Neutrophil (primary cell): ENCODE data around the gene CACNA2D4.

ENCODE experiments used
- H3K27ac ChIP-seq: fragments of 200-600 bp; sonication (generic); 2 replicates; pipeline ENCODE4 v1.5.1; 2016; ENCODE audit warnings: mild to moderate bottlenecking, moderate library complexity
- H3K27me3 ChIP-seq: fragments of 200-600 bp; sonication (generic); 2 replicates; pipeline ENCODE4 v1.6.0; 2016; ENCODE audit warnings: mild to moderate bottlenecking
- H3K36me3 ChIP-seq: fragments of 200-600 bp; sonication (generic); 2 replicates; pipeline ENCODE4 v1.5.1; 2017
- H3K4me1 ChIP-seq, 2 experiments: fragments of 200-600 bp in 1 of 2; sonication (generic) in 1 of 2; 1 replicate in 1 of 2; 2 replicates in 1 of 2; pipeline versions ENCODE4 v1.5.1 to v1.6.1; 2013 to 2016; ENCODE audit warnings: low read depth in 1 of 2, low read length in 1 of 2, mild to moderate bottlenecking in 1 of 2, moderate library complexity in 1 of 2; ENCODE audit not compliant: control insufficient read depth in 1 of 2, insufficient read depth in 1 of 2
- H3K4me3 ChIP-seq, 2 experiments: fragments of 200-600 bp in 1 of 2; sonication (generic) in 1 of 2; 1 replicate in 1 of 2; 2 replicates in 1 of 2; pipeline ENCODE4 v1.5.1; 2013 to 2016; ENCODE audit warnings: low read depth in 1 of 2, low read length in 1 of 2, mild to moderate bottlenecking in 1 of 2, moderate library complexity in 1 of 2
- H3K9me3 ChIP-seq: fragments of 200-600 bp; sonication (generic); 2 replicates; pipeline ENCODE4 v1.5.1; 2016
- TF ChIP-seq, protein P1 (sequence below): fragments of 200-600 bp; sonication (generic); IDR thresholded peaks from 2 replicates; pipeline ENCODE4 v1.5.1; 2016; ENCODE audit warnings: antibody characterized with exemption

The CACNA2D4 gene

DNA sequence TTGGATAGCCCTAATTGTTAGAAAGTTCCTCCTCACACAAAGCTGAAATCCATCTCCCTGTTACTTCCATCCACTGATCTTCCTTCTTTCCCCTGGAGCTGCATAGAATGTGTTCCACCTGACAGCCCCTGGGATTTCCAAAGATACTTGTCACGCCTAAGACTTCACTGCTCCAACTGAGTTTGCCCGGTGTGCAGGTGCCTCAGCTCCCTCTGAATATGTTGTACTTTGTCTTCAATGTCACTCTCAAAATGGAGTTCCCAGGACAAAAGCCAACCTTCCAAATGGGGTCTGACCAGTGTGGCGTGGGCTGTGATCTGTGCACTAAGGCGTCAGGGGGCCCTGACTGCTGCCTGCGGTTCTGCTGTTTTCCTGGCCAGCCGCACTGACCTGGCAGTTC lies 42.8 kb downstream of the CACNA2D4 start:
- Histone ChIP-seq H3K4me3 (no peak overlapping the region), H3K27me3 (peaks cover 13% of the 10 kb centered on the region), H3K27ac (no peak overlapping the region), H3K9me3 (no peaks in the 10 kb centered on the region), H3K4me1 (no peaks in the 10 kb centered on the region), H3K36me3 (no peaks in the 10 kb centered on the region)
- TF ChIP-seq, protein P1, sequence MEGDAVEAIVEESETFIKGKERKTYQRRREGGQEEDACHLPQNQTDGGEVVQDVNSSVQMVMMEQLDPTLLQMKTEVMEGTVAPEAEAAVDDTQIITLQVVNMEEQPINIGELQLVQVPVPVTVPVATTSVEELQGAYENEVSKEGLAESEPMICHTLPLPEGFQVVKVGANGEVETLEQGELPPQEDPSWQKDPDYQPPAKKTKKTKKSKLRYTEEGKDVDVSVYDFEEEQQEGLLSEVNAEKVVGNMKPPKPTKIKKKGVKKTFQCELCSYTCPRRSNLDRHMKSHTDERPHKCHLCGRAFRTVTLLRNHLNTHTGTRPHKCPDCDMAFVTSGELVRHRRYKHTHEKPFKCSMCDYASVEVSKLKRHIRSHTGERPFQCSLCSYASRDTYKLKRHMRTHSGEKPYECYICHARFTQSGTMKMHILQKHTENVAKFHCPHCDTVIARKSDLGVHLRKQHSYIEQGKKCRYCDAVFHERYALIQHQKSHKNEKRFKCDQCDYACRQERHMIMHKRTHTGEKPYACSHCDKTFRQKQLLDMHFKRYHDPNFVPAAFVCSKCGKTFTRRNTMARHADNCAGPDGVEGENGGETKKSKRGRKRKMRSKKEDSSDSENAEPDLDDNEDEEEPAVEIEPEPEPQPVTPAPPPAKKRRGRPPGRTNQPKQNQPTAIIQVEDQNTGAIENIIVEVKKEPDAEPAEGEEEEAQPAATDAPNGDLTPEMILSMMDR = no peak

DNA sequence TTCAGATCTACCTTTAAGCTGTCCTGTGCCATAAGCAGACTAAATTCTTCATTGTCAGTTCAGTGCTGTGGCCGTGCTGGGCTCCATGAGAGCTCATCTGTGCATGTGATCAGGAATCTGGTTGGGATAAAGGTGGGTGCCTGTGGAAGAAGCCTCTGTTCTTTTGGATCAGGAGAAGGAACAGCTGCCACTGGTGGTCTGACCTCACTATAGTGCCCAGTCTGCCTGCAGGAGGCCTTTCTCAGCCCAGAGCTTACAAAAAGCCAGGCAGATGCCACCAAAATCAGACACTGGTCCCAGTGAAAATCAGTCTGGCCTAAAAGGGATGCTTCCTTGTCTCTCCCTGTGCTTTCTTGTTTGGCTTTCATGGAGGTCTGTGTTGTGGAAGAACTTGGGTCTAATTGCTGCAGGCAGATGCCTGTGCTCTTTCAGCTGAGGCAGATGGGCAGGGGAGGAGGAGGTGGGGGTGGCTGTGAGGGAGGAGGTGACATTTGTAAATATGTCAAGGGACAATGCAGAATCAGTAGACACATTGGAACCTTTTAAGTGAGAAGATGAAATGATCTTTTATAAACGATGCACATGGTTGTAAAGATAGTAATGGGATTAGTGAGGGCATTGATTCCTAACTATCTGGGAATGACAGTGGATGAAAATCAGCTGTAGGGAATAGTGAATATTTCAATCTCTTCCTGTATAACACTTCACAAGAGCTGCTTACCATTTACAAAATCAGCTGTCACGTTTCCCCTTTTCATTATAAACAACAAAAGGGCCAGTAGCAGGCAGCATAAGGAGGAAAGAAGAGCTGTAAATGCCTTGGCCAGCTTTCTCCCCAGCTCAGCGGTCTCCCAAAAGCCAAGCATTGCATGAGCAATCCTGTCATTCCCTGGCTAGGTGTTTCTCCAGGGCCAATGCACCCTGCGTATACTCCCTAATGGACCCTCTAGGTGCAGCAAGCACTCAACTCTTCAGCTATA lies 44.6 kb downstream of the CACNA2D4 start:
- H3K4me3 ChIP-seq = no peak overlapping the region
- H3K27me3 ChIP-seq = peaks cover 13% of the 10 kb centered on the region
- H3K36me3 ChIP-seq = no peaks in the 10 kb centered on the region
- TF ChIP-seq, protein P1 = no peak
- H3K4me1 ChIP-seq = no peaks in the 10 kb centered on the region
- no peaks in the 10 kb centered on the region for H3K9me3 ChIP-seq
- H3K27ac ChIP-seq = no peak overlapping the region

DNA sequence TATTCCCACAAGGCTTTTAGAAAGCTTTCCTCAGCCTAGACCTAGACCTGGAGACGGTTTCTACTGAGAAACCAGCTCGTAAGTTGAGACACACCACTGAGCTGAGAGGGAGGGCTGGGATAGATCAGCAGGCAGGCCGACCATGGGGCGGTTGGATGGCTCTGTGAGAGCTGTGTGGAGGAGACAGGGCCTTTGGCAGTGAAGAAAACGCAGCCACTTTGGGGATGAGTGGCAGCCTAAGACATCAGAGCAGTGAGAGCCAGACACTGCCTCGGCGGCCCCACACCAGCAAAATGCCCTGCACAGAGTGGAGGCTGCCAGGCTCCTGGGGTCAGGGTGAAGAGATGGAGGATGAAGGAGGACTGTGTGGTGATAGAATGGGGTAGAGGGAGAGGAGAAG lies 46.0 kb downstream of the CACNA2D4 start:
- Histone ChIP-seq H3K27ac (no peak overlapping the region), H3K27me3 (peaks cover 13% of the 10 kb centered on the region), H3K36me3 (no peaks in the 10 kb centered on the region), H3K4me1 (no peaks in the 10 kb centered on the region), H3K9me3 (no peaks in the 10 kb centered on the region), H3K4me3 (no peak overlapping the region)
- TF ChIP-seq, protein P1 = no peak

DNA sequence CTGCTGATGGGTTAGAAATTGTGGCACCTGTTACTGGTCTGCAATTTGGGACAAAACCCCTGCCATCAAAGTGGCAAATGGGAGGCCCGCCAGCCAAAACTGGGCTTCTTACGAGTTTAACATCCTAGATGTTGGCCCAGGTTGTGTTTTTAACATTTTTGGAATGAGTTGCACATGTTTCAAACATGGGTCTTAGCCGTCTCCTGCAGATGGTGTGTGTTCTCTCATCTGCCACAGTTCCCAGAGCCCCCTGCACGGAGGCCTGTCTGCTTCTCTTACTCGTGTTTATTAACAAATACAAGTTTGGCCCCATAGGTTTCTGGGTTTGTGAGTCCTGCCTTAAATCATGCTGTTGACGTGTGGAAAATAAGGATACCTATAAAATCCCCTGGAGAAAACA lies 46.5 kb downstream of the CACNA2D4 start:
- TF ChIP-seq, protein P1 = no peak
- Histone ChIP-seq H3K9me3 (no peaks in the 10 kb centered on the region), H3K4me3 (no peak overlapping the region)

DNA sequence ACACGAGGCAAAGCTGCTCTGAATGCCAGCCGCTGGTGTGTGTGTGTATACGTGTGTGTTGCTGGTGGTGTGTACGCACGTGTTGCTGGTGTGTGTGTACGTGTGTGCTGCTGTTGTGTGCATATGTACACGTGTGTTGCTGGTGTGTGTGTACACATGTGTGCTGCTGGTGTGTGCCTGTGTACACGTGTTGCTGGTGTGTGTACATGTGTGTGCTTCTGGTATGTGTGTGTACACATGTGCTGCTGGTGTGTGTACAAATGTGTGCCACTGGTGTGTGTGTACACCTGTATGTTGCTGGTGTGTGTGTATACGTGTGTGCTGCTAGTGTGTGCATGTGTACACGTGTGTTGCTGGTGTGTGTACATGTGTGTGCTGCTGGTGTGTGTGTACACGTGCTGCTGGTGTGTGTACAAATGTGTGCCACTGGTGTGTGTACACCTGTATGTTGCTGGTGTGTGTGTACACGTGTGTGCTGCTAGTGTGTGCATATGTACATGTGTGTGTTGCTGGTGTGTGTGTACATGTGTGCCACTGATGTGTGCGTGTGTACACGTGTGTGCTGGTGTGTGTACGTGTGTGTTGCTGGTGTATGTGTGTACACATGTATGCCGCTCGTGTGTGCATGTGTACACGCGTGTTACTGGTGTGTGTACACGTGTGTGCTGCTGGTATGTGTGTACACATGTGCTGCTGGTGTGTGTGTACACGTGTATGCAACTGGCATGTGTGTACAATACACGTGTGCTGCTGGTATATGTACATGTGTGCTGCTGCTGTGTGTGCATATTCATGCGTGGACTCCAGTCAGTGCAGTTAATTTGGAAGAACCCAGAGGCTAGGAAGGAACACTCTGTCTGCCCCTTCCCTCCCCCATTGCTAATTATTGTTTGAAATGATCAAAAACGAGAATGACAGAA lies 47.2 kb downstream of the CACNA2D4 start:
- no peaks in the 10 kb centered on the region for H3K36me3 ChIP-seq
- TF ChIP-seq, protein P1 = no peak
- no peaks in the 10 kb centered on the region for H3K9me3 ChIP-seq
- H3K4me3 ChIP-seq = no peak overlapping the region
- no peaks in the 10 kb centered on the region for H3K4me1 ChIP-seq
- peaks cover 23% of the 10 kb centered on the region for H3K27me3 ChIP-seq
- no peak overlapping the region for H3K27ac ChIP-seq

More for the DNA sequence above, 46.5 kb downstream of the CACNA2D4 start:
- H3K4me1 ChIP-seq = no peaks in the 10 kb centered on the region
- no peak overlapping the region for H3K27ac ChIP-seq
- H3K27me3 ChIP-seq = peaks cover 16% of the 10 kb centered on the region
- no peaks in the 10 kb centered on the region for H3K36me3 ChIP-seq
